RKO (cell line): Measurements from ENCODE around the gene VASP.

Experiments used
- DNase-seq: peaks from one replicate; pipeline ENCODE4 v3.0.0-alpha.2; 2016; ENCODE audit warnings: low spot score

Gene VASP

DNA sequence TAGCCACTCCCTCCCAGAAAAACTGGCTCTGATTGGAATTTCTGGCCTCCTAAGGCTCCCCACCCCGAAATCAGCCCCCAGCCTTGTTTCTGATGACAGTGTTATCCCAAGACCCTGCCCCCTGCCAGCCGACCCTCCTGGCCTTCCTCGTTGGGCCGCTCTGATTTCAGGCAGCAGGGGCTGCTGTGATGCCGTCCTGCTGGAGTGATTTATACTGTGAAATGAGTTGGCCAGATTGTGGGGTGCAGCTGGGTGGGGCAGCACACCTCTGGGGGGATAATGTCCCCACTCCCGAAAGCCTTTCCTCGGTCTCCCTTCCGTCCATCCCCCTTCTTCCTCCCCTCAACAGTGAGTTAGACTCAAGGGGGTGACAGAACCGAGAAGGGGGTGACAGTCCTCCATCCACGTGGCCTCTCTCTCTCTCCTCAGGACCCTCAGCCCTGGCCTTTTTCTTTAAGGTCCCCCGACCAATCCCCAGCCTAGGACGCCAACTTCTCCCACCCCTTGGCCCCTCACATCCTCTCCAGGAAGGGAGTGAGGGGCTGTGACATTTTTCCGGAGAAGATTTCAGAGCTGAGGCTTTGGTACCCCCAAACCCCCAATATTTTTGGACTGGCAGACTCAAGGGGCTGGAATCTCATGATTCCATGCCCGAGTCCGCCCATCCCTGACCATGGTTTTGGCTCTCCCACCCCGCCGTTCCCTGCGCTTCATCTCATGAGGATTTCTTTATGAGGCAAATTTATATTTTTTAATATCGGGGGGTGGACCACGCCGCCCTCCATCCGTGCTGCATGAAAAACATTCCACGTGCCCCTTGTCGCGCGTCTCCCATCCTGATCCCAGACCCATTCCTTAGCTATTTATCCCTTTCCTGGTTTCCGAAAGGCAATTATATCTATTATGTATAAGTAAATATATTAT, 33.3 kb upstream of the VASP start:
- no peak for DNase-seq

DNA sequence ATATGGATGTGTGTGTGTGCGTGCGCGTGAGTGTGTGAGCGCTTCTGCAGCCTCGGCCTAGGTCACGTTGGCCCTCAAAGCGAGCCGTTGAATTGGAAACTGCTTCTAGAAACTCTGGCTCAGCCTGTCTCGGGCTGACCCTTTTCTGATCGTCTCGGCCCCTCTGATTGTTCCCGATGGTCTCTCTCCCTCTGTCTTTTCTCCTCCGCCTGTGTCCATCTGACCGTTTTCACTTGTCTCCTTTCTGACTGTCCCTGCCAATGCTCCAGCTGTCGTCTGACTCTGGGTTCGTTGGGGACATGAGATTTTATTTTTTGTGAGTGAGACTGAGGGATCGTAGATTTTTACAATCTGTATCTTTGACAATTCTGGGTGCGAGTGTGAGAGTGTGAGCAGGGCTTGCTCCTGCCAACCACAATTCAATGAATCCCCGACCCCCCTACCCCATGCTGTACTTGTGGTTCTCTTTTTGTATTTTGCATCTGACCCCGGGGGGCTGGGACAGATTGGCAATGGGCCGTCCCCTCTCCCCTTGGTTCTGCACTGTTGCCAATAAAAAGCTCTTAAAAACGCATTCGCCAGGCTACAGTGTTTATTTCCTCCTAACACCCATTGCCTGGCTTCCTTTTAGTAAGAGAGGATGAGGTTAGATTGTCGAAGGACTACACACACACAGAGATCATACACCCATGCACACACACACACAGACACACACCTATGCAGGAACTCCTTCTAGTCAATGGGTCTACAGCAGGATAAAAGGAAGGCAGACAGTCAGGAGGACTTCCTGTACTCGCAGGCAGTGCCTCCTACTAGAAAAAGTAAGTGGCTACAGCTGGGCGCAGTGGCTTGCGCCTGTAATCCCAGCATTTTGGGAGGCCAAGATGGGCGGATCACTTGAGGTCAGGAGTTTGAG, 32.4 kb upstream of the VASP start:
- DNase-seq = no peak

DNA sequence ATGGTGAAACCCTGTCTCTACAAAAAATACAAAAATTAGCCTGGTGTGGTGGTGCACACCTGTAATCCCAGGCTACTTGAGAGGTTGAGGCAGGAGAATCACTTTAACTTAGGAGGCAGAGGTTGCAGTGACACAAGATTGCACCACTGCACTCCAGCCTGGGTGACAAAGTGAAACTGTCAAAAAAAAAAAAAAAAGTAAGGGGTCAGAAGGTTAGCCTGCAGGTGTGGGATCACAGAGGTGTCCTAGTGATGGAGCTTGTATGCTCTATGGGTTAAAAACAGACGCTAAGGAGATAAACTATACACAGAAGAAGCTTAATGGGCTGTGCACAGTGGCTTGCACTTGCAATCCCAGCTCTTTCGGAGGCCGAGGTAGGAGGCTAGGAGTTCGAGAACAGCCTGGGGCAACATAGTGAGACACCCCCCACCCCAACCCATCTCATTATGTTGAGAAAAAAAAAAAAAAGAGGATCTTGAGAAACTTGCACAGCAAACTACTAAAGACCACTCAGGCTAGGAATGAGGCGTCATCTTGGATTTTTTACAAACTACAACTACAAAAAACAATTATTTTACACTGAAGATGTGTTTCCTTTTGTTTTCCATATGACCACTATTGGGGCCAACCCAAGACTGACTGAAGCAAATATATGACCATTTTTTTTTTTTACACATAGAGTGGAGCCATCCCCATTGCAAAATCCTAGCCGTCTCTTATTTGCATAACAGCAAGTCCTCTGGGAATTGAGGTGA, 31.6 kb upstream of the VASP start:
- no peak for DNase-seq

DNA sequence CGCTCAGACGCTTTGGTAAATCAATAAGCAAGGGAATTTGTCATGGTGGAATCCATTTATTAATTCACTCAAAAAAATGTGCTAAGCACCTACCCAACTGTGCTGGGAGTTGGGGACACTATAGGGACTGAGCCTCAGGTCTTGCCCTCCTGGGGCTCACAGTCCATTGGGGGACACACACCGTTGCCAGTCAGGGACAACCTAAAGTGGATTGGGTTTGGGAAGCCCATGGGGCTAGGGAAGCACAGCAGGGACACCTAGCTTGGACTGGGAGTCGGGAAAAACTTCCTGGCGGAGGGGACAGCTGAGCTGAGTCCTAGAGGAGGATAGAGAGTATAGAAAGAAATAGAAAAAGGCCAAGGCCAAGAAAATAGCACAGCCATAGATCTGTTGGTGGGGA, 31.0 kb upstream of the VASP start:
- no peak for DNase-seq

DNA sequence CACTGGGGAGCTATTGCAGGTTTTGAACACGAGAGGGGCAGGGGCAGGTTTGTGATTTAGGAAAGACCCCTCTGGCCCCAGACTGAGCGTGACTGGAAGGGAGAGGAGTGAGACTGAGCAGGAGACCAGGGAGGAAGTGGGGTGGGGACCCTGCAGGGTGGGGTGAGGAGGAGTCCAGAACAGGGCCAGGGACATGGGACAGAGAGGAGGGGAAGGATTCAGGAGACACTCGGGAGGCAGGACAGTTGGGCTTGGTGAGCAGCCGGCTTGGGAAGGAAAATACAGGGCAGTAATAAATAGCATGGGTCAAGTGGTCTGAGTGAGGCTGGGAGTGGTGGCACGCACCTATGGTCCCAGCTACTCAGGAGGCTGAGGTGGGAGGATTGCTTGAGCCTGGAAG, 30.1 kb upstream of the VASP start:
- no peak for DNase-seq

DNA sequence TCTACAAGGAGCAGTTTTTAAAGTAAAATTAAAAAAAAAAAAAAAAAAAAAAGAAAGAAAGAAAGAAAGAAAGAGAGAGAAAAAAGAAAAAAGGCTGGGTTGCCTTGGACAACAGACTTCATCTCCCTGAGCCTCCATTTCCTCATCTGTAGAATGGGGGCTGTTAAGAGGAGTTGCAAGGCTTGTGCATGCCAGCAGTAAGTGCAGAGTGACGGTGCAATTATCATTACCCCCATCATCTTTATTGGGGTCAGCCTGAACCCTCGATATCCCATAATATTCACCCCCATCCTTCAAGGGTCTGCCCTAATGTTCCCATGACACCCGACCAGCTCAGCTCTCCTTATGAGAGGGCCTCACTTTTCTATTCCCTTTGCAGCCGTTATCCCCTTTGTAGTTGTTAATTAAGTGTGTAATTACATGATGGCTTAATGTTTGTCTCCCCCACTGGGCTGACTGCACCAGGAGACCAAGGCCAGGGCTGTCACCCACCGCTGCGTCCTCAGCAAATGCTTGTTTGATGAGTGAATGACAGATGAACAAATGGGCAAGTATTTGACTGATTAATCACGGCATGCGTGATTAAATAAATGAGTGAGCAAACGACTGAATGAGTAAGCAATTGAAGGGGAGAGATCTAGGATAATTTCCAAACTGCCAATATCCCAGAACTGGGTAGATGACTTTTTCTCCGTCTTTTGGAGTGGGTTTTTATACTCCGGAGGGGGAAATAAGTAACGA, 29.4 kb upstream of the VASP start:
- peak; percentile 98 for DNase-seq

DNA sequence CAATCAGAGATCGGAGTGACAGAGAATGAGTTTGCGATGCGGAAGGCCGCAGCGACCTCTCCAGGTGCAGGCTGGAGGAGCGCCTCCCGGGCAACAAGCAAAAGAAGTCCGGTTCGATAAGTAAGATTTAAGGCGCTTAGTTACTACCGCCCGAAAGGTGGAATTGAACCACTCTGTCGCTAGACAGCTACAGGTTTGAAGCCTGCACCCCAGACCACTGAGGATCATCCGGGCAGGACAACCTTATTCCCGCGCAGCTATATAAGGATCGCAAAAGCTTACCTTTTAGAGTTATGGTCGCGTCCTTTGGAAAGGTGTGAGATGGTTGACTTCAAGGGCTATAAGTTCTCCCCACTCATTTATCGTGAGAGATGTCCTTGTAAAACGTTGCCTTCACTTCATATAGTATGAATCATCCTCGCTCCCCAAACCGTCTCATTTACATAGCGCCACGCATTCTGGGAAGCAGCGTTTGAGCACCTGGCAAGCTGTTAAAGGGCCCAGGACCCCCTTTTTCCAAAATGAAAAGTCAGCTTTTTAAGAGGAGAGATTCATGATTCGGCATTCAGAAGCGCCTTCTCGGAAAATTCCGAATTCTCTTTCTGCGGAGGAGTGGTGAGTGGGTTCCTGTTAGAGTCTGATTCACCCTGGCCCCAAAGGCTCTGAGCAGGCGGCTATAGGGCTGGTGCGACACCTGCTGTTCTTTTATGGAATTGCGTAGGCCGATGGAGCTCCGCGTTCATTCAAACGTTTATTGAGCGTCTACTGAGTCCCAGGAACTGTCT, 28.6 kb upstream of the VASP start:
- DNase-seq = peak; percentile 93

DNA sequence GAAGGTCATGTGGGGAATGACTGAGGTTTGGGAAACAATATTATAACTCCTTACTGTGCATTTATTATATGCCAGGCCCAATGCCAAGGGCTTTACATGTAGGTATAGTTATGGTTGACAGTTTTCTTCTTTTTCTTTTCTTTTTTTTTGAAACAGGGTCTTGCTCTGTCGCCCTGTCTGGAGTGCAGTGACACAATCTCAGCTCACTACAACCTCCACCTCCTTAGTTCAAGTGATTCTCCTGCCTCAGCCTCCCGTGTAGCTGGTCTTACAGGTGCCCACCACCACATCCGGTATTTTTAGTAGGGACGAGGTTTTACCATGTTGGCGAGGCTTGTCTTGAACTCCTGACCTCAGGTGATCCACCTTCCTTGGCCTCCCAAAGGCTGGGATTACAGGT, 24.2 kb upstream of the VASP start:
- DNase-seq = no peak

DNA sequence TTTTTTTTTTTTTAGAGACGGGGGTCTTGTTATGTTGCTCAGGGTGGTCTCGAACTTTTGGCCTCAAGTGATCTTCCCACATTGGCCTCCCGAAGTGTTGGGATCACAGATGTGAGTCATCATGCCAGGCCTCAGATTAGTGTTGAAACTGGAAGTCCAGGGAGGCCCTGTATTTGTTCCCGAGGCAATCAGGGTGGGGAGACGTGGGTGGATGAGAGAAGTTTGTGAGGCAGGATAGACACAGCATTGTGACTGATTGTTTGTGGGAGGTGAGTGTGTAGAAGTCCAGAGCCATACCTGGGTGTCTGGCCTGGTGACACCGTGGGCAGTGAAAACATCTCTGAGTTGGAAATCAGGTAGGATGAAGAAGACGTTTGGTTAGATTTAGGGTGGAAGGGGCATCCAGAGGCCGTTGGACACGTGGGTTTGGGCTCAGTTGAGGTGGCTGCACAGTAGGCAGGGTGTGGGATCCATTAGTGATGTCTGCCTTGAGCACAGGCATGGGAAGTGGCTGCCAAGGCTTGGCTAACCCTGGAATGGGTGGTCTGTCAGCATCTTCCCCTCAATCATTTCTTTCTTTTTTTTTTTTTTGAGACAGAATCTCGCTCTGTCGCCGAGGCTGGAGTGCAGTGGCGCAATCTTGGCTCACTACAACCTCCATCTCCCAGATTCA, 22.9 kb upstream of the VASP start:
- no peak for DNase-seq

DNA sequence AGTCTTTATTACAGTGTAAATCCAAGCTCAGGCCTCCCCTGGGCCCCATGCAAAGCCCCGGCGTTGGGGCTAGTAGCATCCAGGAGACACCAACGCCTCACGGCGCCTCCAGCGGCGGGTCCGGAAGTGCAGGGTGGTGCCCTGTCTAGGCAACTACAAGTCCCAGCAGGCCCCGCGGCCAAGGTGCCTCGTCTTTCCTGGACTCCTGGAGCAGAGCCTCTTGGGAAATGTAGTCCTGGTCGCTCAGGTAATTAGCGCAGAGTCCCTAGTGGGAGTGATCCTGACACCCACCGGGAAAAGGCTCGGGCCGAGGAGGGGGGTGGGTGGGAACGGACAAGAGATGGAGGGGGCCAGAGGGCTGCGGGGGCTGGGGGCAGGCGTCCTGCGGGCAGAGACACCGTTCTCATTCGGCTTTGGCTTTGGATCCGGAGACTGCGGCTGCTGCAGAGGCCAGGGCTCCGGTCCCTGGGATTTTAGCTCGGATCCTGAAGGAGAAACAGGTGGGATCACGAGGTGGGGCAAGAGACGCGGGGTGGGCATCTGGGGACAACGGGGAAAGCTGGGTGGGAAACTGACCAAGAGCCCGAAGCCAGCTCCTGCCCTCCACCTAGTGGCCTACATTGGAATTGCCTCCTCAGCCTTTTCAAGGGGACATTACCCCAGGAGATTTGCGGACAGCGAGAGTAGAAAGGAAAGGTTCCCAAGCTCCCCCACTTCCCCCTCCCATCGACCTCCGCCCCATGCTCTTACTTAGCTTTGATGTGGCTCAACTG, 21.8 kb upstream of the VASP start:
- peak; percentile 97 for DNase-seq

DNA sequence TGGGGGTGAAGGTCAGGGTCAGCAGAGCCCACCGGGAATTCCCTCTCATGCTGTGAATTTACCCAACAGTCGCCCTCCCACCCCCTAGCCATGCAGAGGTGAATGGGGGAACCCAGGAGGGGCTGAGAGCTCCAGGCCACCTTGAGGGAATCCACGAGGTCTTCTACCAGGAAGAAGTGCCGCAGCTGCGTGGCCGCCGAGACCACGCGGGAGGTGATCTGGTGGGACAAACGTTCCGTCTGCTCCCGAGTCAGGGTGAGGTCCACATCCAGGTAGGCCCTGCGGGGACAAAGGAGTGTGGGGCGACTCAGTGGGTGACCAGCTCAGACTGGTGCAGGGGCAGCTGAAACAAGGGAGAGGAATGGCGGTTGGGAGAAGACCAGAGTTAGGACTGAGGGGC, 18.6 kb upstream of the VASP start:
- DNase-seq = no peak

DNA sequence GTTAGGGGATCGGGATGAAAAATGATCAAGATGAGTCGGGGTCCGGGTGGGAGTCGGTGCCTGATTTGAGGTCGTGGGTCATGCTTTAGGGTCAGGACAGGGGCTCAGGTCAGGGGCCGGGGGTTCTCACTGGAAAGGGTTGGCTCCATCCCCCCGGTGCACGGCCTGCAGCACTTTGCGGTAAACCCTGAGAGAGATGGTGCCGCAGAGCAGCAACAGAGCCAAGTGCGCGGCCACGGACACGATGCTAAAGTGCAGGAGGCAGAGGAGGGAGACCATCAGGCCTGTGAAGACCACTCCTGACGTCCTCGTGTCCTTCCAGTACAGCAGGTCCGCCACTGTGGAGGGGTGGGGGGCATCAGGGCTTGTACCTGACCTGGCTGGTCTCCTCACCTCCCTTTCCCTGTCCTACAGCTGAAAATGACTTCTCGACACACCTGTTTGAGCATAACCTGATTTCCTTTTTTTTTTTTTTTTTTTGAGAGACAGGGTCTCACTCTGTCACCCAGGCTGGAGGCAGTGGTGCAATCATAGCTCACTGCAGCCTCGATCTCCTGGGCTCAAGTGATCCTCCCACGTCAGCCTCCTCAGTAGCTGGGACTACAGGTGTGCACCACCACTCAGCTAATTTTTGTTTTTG, 17.9 kb upstream of the VASP start:
- no peak for DNase-seq

DNA sequence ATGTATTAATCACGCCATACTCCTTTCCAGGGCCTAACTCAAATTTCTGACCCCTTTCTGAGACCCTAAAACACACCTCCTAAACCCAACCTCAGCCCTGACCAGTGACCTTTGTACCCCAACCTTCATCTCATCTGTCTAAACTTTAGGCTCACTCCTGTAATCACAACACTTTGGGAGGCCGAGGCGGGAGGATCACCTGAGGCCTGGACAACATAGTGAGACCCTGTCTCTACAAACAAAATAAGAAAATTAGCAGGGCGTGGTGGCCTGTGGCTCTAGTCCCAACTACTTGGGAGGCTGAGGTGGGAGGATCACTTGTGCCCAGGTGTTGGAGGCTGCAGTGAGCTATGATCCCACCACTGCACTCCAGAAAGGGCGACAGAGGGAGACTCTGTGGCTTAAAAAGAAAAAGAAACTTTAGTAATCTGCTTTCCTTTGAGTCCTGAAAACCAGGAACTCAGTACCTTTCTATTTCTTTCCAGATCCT, 15.1 kb upstream of the VASP start:
- DNase-seq = no peak

DNA sequence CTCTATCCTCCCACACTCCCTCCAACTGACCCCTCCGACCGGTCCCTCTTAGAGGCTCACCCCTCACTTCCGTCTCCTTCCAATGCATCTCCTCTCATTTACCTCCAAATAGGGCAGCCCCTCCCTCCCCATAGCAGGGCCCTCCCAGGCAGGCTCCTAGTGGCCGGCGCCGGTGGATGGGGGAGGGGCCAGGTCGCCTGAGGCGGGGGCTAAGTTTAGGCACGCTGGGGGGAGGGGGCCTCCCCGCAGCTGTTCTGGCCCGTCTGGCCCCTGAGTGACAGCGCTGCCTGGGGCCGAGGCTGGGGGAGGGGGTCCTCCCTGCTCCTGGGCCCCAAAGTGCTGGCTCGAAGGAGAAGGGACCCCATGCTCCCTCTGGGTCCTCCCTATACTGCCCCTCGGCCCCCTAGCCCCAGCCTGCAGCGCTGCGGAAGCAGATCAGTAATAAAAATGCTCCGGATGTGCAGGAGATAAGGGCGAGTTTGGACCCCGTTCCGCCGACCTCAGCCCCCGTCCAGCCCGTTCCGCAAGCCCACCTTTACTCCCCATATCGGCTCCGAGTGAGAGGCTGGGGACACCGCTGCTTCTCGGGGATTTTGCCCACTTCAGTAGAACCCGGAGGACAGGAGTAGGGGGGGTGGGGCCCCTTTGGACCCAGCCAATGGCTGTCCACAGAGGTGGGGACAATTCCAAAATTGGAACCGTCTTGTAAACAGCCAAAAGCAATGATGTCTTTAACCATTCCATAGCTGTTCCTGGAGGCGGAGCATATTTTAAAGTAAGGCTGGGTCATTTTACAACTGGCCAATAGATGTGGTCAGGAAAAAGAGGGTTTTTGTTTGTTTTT, 14.4 kb upstream of the VASP start:
- DNase-seq = no peak

DNA sequence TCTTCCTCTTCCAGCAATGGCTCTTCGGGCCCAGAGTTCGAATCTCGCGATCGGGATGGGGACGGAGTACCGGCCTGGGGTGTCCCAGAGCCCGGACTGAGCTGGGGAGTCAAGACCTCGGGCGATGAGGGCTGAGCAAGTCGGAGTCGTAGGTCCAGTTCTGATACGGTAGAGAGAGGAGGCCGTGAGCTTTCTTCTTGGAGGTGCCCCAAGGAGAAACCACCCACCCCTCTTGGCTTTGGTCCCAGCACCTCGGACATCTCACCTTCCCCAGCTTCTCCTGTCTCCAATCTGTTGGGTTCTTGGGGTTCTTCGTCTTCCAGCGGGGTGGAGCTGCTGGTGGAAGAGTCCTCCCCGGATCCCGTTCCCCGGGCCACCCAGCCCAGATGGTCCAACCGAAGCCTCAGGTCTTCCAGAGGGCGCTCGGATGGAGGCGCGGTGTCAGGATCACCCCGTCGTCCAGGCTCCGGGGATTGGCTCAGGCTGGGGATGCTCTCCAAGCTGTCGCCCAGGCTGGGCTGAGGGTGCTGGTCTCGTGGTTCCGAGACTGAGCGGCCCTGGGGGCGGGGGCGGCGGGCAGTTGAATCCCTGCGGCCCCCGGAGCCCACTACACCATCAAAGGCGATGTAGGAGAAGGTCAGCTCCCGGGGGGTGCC, 12.9 kb upstream of the VASP start:
- no peak for DNase-seq

DNA sequence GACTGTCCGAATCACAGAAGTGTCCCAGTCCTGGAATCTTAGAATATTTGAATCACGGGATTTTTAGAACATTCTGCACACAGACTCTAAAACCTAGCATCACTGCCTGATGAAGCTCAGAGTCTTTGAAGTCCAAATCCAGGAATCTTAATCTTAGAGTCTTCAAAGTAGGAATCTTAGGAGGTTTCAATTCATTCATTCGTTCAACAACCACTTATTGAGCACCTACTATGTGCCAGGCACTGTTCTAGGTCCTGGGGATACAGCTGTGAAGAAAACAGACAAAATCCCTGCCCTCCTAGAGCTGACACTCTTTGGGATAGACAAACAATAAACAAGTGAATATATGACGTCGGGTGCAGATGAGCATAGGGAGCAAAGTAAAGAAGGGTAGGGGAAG, 12.1 kb upstream of the VASP start:
- no peak for DNase-seq

DNA sequence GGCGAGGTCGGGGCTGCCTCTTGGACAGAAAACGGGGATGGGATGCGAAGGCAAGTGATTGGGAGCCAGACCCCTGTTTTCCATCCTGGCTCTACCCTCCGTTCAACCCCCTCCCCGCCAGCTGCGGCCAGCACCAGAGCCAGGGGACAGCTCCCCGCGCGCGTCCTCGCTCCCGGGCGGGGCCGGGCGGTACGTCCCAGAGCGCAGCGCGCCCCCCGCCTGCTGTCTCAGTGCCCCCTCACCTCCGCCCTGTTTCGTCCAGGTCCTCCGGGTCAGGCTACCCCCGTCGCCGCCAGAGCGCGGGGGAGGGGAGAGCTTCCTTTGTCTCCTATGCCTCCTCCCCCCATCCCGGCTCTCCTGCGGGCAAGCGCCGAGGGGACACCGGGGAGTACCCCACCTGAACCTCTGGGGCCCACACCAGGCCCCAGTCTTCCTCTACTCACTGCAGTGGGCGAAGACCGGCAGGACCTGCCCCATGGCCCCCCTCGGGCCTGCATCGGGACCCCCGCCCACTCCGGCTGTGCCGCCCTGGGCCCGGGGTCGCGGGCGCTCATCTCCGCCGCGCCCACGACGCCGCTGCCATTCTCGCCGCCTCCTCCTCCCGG, 10.8 kb upstream of the VASP start:
- no peak for DNase-seq
